ENCODE data around the gene KLK15. TPM values are rescaled to one million over a fixed set of nuclear protein-coding genes. Genes with fewer than 3 reads are reported as not detected.
"Not testable (repeated sequence)": the region's sequence is repeated elsewhere in the genome, so short reads cannot be mapped to it uniquely, and the experiment has no call there.

KLK15 gene
- polyA plus RNA-seq, 1 donor from 2014 or later, result not detected

GRCh38 chr19:50814883-50815282 lies 18.5 kb downstream of the KLK15 start:
- Histone ChIP-seq H2AFZ (ENCODE audit: low read depth, low read length) (no peak overlapping the region), H3K9ac (ENCODE audit: low read length) (no peak overlapping the region), H3F3A (ENCODE audit: insufficient read depth, low read length, poor library complexity, severe bottlenecking) (no peaks in the 10 kb centered on the region), H3K36me3 (ENCODE audit: insufficient read depth, low read length) (no peaks in the 10 kb centered on the region), H4K20me1 (ENCODE audit: insufficient read depth) (no peaks in the 10 kb centered on the region), H3K9me2 (ENCODE audit: insufficient read depth, low read length) (no peaks in the 10 kb centered on the region), H3K27ac (ENCODE audit: low read length) (no peak overlapping the region), H3K4me2 (ENCODE audit: low read length) (no peak overlapping the region), H3K79me2 (replicated peaks; ENCODE audit: insufficient read depth, low read length) (no peaks in the 10 kb centered on the region), H3K4me3 (ENCODE audit: low read length) (no peak overlapping the region), H3K9me3 (ENCODE audit: low read length) (no peaks in the 10 kb centered on the region), H3K27me3 (ENCODE audit: insufficient read depth, low read depth, low read length) (peaks cover 29% of the 10 kb centered on the region)
- no peak for TF ChIP-seq CTCF (IDR thresholded peaks at IDR 0.05; ENCODE audit: poor library complexity, severe bottlenecking)
- TF ChIP-seq TAF1 (IDR thresholded peaks at IDR 0.05; ENCODE audit: low read depth), result no peak
- TF ChIP-seq REST (IDR thresholded peaks at IDR 0.05; ENCODE audit: borderline replicate concordance), result no peak
- no peak for TF ChIP-seq RAD21 (conservative IDR thresholded peaks at IDR 0.05)
- TF ChIP-seq MXI1 (conservative IDR thresholded peaks at IDR 0.05; ENCODE audit: poor library complexity, severe bottlenecking), result no peak
- TF ChIP-seq EP300 (conservative IDR thresholded peaks at IDR 0.05; ENCODE audit: poor library complexity, severe bottlenecking), result no peak
- no peak for TF ChIP-seq SMC3 (conservative IDR thresholded peaks at IDR 0.05; ENCODE audit: poor library complexity)
- TF ChIP-seq EZH2 (IDR thresholded peaks at IDR 0.05; ENCODE audit: borderline replicate concordance, insufficient read depth, low read length, poor library complexity, severe bottlenecking), result no peak
- no peak for TF ChIP-seq POLR2AphosphoS5 (IDR thresholded peaks at IDR 0.05)

GRCh38 chr19:50812474-50812873 lies 20.9 kb downstream of the KLK15 start:
- no peak overlapping the region for H2AFZ ChIP-seq (ENCODE audit: low read depth, low read length)
- H3K9me2 ChIP-seq (ENCODE audit: insufficient read depth, low read length), result no peaks in the 10 kb centered on the region
- H3K4me3 ChIP-seq (ENCODE audit: low read length), result no peak overlapping the region
- H3K79me2 ChIP-seq (replicated peaks; ENCODE audit: insufficient read depth, low read length), result no peaks in the 10 kb centered on the region
- no peaks in the 10 kb centered on the region for H3F3A ChIP-seq (ENCODE audit: insufficient read depth, low read length, poor library complexity, severe bottlenecking)
- H3K9ac ChIP-seq (ENCODE audit: low read length), result no peak overlapping the region
- no peak overlapping the region for H3K4me2 ChIP-seq (ENCODE audit: low read length)
- no peak overlapping the region for H3K27ac ChIP-seq (ENCODE audit: low read length)
- H3K9me3 ChIP-seq (ENCODE audit: low read length), result no peaks in the 10 kb centered on the region
- H4K20me1 ChIP-seq (ENCODE audit: insufficient read depth), result no peaks in the 10 kb centered on the region
- TF ChIP-seq EP300 (conservative IDR thresholded peaks at IDR 0.05; ENCODE audit: poor library complexity, severe bottlenecking) (no peak), RAD21 (conservative IDR thresholded peaks at IDR 0.05) (no peak), POLR2AphosphoS5 (IDR thresholded peaks at IDR 0.05) (no peak), EZH2 (IDR thresholded peaks at IDR 0.05; ENCODE audit: borderline replicate concordance, insufficient read depth, low read length, poor library complexity, severe bottlenecking) (no peak), TAF1 (IDR thresholded peaks at IDR 0.05; ENCODE audit: low read depth) (no peak), MXI1 (conservative IDR thresholded peaks at IDR 0.05; ENCODE audit: poor library complexity, severe bottlenecking) (no peak), CTCF (IDR thresholded peaks at IDR 0.05; ENCODE audit: poor library complexity, severe bottlenecking) (no peak), SMC3 (conservative IDR thresholded peaks at IDR 0.05; ENCODE audit: poor library complexity) (no peak), REST (IDR thresholded peaks at IDR 0.05; ENCODE audit: borderline replicate concordance) (no peak)
- H3K36me3 ChIP-seq (ENCODE audit: insufficient read depth, low read length), result no peaks in the 10 kb centered on the region
- peaks cover 7% of the 10 kb centered on the region for H3K27me3 ChIP-seq (ENCODE audit: insufficient read depth, low read depth, low read length)

GRCh38 chr19:50811622-50812238 lies 21.6 kb downstream of the KLK15 start:
- not testable (repeated sequence) for H3K9me3 ChIP-seq (ENCODE audit: low read length); H4K20me1 ChIP-seq (ENCODE audit: insufficient read depth); H3K27ac ChIP-seq (ENCODE audit: low read length); H3K36me3 ChIP-seq (ENCODE audit: insufficient read depth, low read length); H3F3A ChIP-seq (ENCODE audit: insufficient read depth, low read length, poor library complexity, severe bottlenecking); H3K4me2 ChIP-seq (ENCODE audit: low read length); H3K9me2 ChIP-seq (ENCODE audit: insufficient read depth, low read length); H3K4me3 ChIP-seq (ENCODE audit: low read length); H2AFZ ChIP-seq (ENCODE audit: low read depth, low read length); H3K79me2 ChIP-seq (replicated peaks; ENCODE audit: insufficient read depth, low read length); H3K27me3 ChIP-seq (ENCODE audit: insufficient read depth, low read depth, low read length); H3K9ac ChIP-seq (ENCODE audit: low read length)

Measured in neural cell (in vitro differentiated cells).